NK-92 treated with Interleukin-12 subunit alpha and Interleukin-12 subunit beta, amount 100 ng/mL, for 24 hours (cell line): ENCODE measurements around the gene FATE1.
"Not testable (repeated sequence)": the region's sequence is repeated elsewhere in the genome, so short reads cannot be mapped to it uniquely, and the experiment has no call there.

Source experiments
- DNase-seq: peaks from one replicate; lab custom pipeline; 2025; lab: John Stamatoyannopoulos, UW

The FATE1 gene

GRCh38 chrX:151715752-151716151 lies at the start of gene FATE1:
Gene FATE1 (plus strand): TSS chrX:151716035. CDS start chrX:151716120, 85 bp downstream.
- DNase-seq, result no peak

GRCh38 chrX:151675121-151675746 lies 40.6 kb upstream of the FATE1 start:
- no peak for DNase-seq

GRCh38 chrX:151676196-151676595 lies 39.6 kb upstream of the FATE1 start:
- no peak for DNase-seq

- DNase-seq, result no peak
Measured at GRCh38 chrX:151679798-151680402, 35.9 kb upstream of the FATE1 start.

GRCh38 chrX:151680805-151681204 lies 35.0 kb upstream of the FATE1 start:
- DNase-seq, result peak; percentile 15

- DNase-seq, result no peak
Measured at GRCh38 chrX:151687635-151688034, 28.2 kb upstream of the FATE1 start.

GRCh38 chrX:151688695-151689094 lies 27.1 kb upstream of the FATE1 start:
- DNase-seq, result no peak

GRCh38 chrX:151692825-151693224 lies 23.0 kb upstream of the FATE1 start:
- DNase-seq, result no peak

GRCh38 chrX:151694121-151694520 lies 21.7 kb upstream of the FATE1 start:
- DNase-seq, result no peak

- no peak for DNase-seq
Measured at GRCh38 chrX:151694661-151695582, 20.9 kb upstream of the FATE1 start, which contains the start of gene PRRG3. Gene PRRG3 (plus strand): TSS chrX:151695458. CDS start chrX:151698815, 3,357 bp downstream.

GRCh38 chrX:151695583-151696340 lies 20.1 kb upstream of the FATE1 start:
- no peak for DNase-seq

GRCh38 chrX:151697082-151697481 lies 18.8 kb upstream of the FATE1 start:
- not testable (repeated sequence) for DNase-seq

- DNase-seq, result no peak
Measured at GRCh38 chrX:151697522-151697921, 18.3 kb upstream of the FATE1 start.

- no peak for DNase-seq
Measured at GRCh38 chrX:151698485-151698884, 17.4 kb upstream of the FATE1 start.

- no peak for DNase-seq
Measured at GRCh38 chrX:151699746-151700145, 16.1 kb upstream of the FATE1 start.

GRCh38 chrX:151700581-151700980 lies 15.3 kb upstream of the FATE1 start:
- DNase-seq, result no peak

- DNase-seq, result no peak
Measured at GRCh38 chrX:151701071-151701470, 14.8 kb upstream of the FATE1 start.

- no peak for DNase-seq
Measured at GRCh38 chrX:151701531-151701930, 14.3 kb upstream of the FATE1 start.

GRCh38 chrX:151702026-151702714 lies 13.7 kb upstream of the FATE1 start:
- DNase-seq, result no peak

- DNase-seq, result no peak
Measured at GRCh38 chrX:151702741-151703340, 13.0 kb upstream of the FATE1 start.

GRCh38 chrX:151703487-151703886 lies 12.3 kb upstream of the FATE1 start:
- DNase-seq, result no peak
